Measurements from ENCODE around the gene ADARB1. TPM values are rescaled to one million over a fixed set of nuclear protein-coding genes. Genes with fewer than 3 reads are reported as not detected.

ADARB1 gene
- total and polyA plus RNA-seq, 2 experiments from 2014 or later, result 16.0 to 17.3 TPM

GRCh38 chr21:45261093-45261492, 186.7 kb downstream of the ADARB1 start:
- H3K9me3 ChIP-seq (ENCODE audit: low read depth), result no peaks in the 10 kb centered on the region
- DNase-seq (ENCODE audit: low spot score), result no peak
- no peak overlapping the region for H3K4me3 ChIP-seq
- no peaks in the 10 kb centered on the region for H3K79me2 ChIP-seq
- TF ChIP-seq CTCF (IDR thresholded peaks at IDR 0.05; ENCODE audit: poor library complexity) (no peak), EZH2 (IDR thresholded peaks at IDR 0.05; ENCODE audit: borderline replicate concordance) (no peak), EZH2phosphoT487 (IDR thresholded peaks at IDR 0.05; ENCODE audit: low read depth, severe bottlenecking, unreplicated experiment) (no peak)
- no peaks in the 10 kb centered on the region for H3K36me3 ChIP-seq (replicated peaks; ENCODE audit: insufficient read depth, low read depth)
- 95% methylated on average over 10 of the region's 10 CpGs for WGBS (ENCODE audit: low lambda C conversion rate, missing lambda C conversion rate)
- H4K20me1 ChIP-seq (ENCODE audit: insufficient read depth, poor library complexity, severe bottlenecking), result no peaks in the 10 kb centered on the region
- no peak overlapping the region for H3K27ac ChIP-seq
- H3K4me2 ChIP-seq, result no peak overlapping the region
- H2AFZ ChIP-seq, result no peak overlapping the region
- H3K4me1 ChIP-seq (ENCODE audit: insufficient read depth), result peaks cover 10% of the 10 kb centered on the region
- no peaks in the 10 kb centered on the region for H3K9me2 ChIP-seq (replicated peaks; ENCODE audit: insufficient read depth)
- no peaks in the 10 kb centered on the region for H3K27me3 ChIP-seq

- H4K20me1 ChIP-seq (ENCODE audit: insufficient read depth, poor library complexity, severe bottlenecking), result no peaks in the 10 kb centered on the region
- TF ChIP-seq EZH2 (IDR thresholded peaks at IDR 0.05; ENCODE audit: borderline replicate concordance) (no peak), CTCF (IDR thresholded peaks at IDR 0.05; ENCODE audit: poor library complexity) (no peak), EZH2phosphoT487 (IDR thresholded peaks at IDR 0.05; ENCODE audit: low read depth, severe bottlenecking, unreplicated experiment) (no peak)
- no peaks in the 10 kb centered on the region for H3K36me3 ChIP-seq (replicated peaks; ENCODE audit: insufficient read depth, low read depth)
- H3K27ac ChIP-seq, result no peak overlapping the region
- no peak overlapping the region for H3K4me3 ChIP-seq
- peaks cover 4% of the 10 kb centered on the region for H3K4me1 ChIP-seq (ENCODE audit: insufficient read depth)
- H3K4me2 ChIP-seq, result no peak overlapping the region
- no peaks in the 10 kb centered on the region for H3K27me3 ChIP-seq
- 90% methylated on average over 7 of the region's 7 CpGs for WGBS (ENCODE audit: low lambda C conversion rate, missing lambda C conversion rate)
- H3K79me2 ChIP-seq, result no peaks in the 10 kb centered on the region
- no peaks in the 10 kb centered on the region for H3K9me3 ChIP-seq (ENCODE audit: low read depth)
- DNase-seq (ENCODE audit: low spot score), result peak; percentile 3
- no peak overlapping the region for H2AFZ ChIP-seq
- no peaks in the 10 kb centered on the region for H3K9me2 ChIP-seq (replicated peaks; ENCODE audit: insufficient read depth)
Observed at GRCh38 chr21:45262041-45262581, 187.7 kb downstream of the ADARB1 start.

- H3K36me3 ChIP-seq (replicated peaks; ENCODE audit: insufficient read depth, low read depth), result no peaks in the 10 kb centered on the region
- H4K20me1 ChIP-seq (ENCODE audit: insufficient read depth, poor library complexity, severe bottlenecking), result no peaks in the 10 kb centered on the region
- DNase-seq (ENCODE audit: low spot score), result no peak
Observed at GRCh38 chr21:45262616-45263015, 188.2 kb downstream of the ADARB1 start.

More at GRCh38 chr21:45262616-45263015, 188.2 kb downstream of the ADARB1 start:
- H3K4me3 ChIP-seq, result no peak overlapping the region
- no peak overlapping the region for H2AFZ ChIP-seq
- H3K79me2 ChIP-seq, result no peaks in the 10 kb centered on the region
- no peaks in the 10 kb centered on the region for H3K4me1 ChIP-seq (ENCODE audit: insufficient read depth)
- no peaks in the 10 kb centered on the region for H3K9me3 ChIP-seq (ENCODE audit: low read depth)
- no peak for TF ChIP-seq EZH2phosphoT487 (IDR thresholded peaks at IDR 0.05; ENCODE audit: low read depth, severe bottlenecking, unreplicated experiment)
- TF ChIP-seq CTCF (IDR thresholded peaks at IDR 0.05; ENCODE audit: poor library complexity), result no peak
- no peak for TF ChIP-seq EZH2 (IDR thresholded peaks at IDR 0.05; ENCODE audit: borderline replicate concordance)
- no peak overlapping the region for H3K27ac ChIP-seq
- no peaks in the 10 kb centered on the region for H3K27me3 ChIP-seq
- H3K9me2 ChIP-seq (replicated peaks; ENCODE audit: insufficient read depth), result no peaks in the 10 kb centered on the region
- no peak overlapping the region for H3K4me2 ChIP-seq
- 94% methylated on average over 11 of the region's 11 CpGs for WGBS (ENCODE audit: low lambda C conversion rate, missing lambda C conversion rate)
